ENCODE measurements around the gene PDGFRA. TPM values are rescaled to one million over a fixed set of nuclear protein-coding genes. Genes with fewer than 3 reads are reported as not detected.

PDGFRA gene
- total RNA-seq, 2 donors from 2014 or later, result 7.8 to 10.7 TPM

GRCh38 chr4:54185866-54186265 lies 43.2 kb upstream of the PDGFRA start:
- Mint-ChIP-seq H3K27ac (no peak overlapping the region), H3K27me3 (ENCODE audit: insufficient read depth) (no peaks in the 10 kb centered on the region), H3K4me1 (no peaks in the 10 kb centered on the region), H3K36me3 (ENCODE audit: low read depth) (no peaks in the 10 kb centered on the region), H3K4me3 (no peak overlapping the region), H3K9me3 (no peaks in the 10 kb centered on the region)
- Histone ChIP-seq H3K4me3 (ENCODE audit: low read length) (no peak overlapping the region), H3K4me1 (ENCODE audit: control insufficient read depth, insufficient read depth, low read length) (no peaks in the 10 kb centered on the region), H3K27me3 (ENCODE audit: control insufficient read depth, insufficient read depth, low read length, poor library complexity, severe bottlenecking) (no peaks in the 10 kb centered on the region), H3K27ac (ENCODE audit: low read depth, low read length) (no peak overlapping the region), H3K9me3 (ENCODE audit: control insufficient read depth, low read length) (no peaks in the 10 kb centered on the region), H3K9ac (ENCODE audit: extremely low read depth, low read length, poor library complexity, severe bottlenecking) (no peak overlapping the region), H3K36me3 (ENCODE audit: control insufficient read depth, insufficient read depth, low read length) (no peaks in the 10 kb centered on the region)
- no peak for DNase-seq
- 60 to 74% methylated on average over 1 of the region's 1 CpG for WGBS, 2 experiments (ENCODE audit: insufficient coverage in 1 of 2, insufficient read length in 1 of 2)
- no peak for TF ChIP-seq CTCF (conservative IDR thresholded peaks at IDR 0.05)

GRCh38 chr4:54186371-54186770 lies 42.7 kb upstream of the PDGFRA start:
- no peak overlapping the region for H3K4me3 ChIP-seq (ENCODE audit: low read length)
- Mint-ChIP-seq H3K4me3 (no peak overlapping the region), H3K27ac (no peak overlapping the region), H3K9me3 (no peaks in the 10 kb centered on the region), H3K27me3 (ENCODE audit: insufficient read depth) (no peaks in the 10 kb centered on the region), H3K4me1 (no peaks in the 10 kb centered on the region), H3K36me3 (ENCODE audit: low read depth) (no peaks in the 10 kb centered on the region)
- WGBS, 2 experiments (ENCODE audit: insufficient coverage in 1 of 2, insufficient read length in 1 of 2), result 94 to 95% methylated on average over 2 to 6 of the region's 6 CpGs
- DNase-seq, result no peak
- no peaks in the 10 kb centered on the region for H3K4me1 ChIP-seq (ENCODE audit: control insufficient read depth, insufficient read depth, low read length)
- no peak for TF ChIP-seq CTCF (conservative IDR thresholded peaks at IDR 0.05)
- no peaks in the 10 kb centered on the region for H3K9me3 ChIP-seq (ENCODE audit: control insufficient read depth, low read length)
- no peak overlapping the region for H3K27ac ChIP-seq (ENCODE audit: low read depth, low read length)
- no peaks in the 10 kb centered on the region for H3K27me3 ChIP-seq (ENCODE audit: control insufficient read depth, insufficient read depth, low read length, poor library complexity, severe bottlenecking)
- H3K9ac ChIP-seq (ENCODE audit: extremely low read depth, low read length, poor library complexity, severe bottlenecking), result no peak overlapping the region
- no peaks in the 10 kb centered on the region for H3K36me3 ChIP-seq (ENCODE audit: control insufficient read depth, insufficient read depth, low read length)

- no peaks in the 10 kb centered on the region for H3K27me3 Mint-ChIP-seq (ENCODE audit: insufficient read depth)
- H3K27ac Mint-ChIP-seq, result no peak overlapping the region
- DNase-seq, result no peak
- H3K9me3 Mint-ChIP-seq, result peaks cover 4% of the 10 kb centered on the region
- H3K4me1 Mint-ChIP-seq, result no peaks in the 10 kb centered on the region
- H3K27me3 ChIP-seq (ENCODE audit: control insufficient read depth, insufficient read depth, low read length, poor library complexity, severe bottlenecking), result no peaks in the 10 kb centered on the region
- H3K4me1 ChIP-seq (ENCODE audit: control insufficient read depth, insufficient read depth, low read length), result no peaks in the 10 kb centered on the region
- H3K4me3 ChIP-seq (ENCODE audit: low read length), result no peak overlapping the region
- no peaks in the 10 kb centered on the region for H3K9me3 ChIP-seq (ENCODE audit: control insufficient read depth, low read length)
- no peak overlapping the region for H3K9ac ChIP-seq (ENCODE audit: extremely low read depth, low read length, poor library complexity, severe bottlenecking)
- no peak overlapping the region for H3K27ac ChIP-seq (ENCODE audit: low read depth, low read length)
- no peaks in the 10 kb centered on the region for H3K36me3 Mint-ChIP-seq (ENCODE audit: low read depth)
- no peak for TF ChIP-seq CTCF (conservative IDR thresholded peaks at IDR 0.05)
- no peaks in the 10 kb centered on the region for H3K36me3 ChIP-seq (ENCODE audit: control insufficient read depth, insufficient read depth, low read length)
- no peak overlapping the region for H3K4me3 Mint-ChIP-seq
- WGBS, 2 experiments (ENCODE audit: insufficient coverage in 1 of 2, insufficient read length in 1 of 2), result 95 to 100% methylated on average over 6 to 9 of the region's 9 CpGs
Observed at GRCh38 chr4:54187148-54187547, 41.9 kb upstream of the PDGFRA start.

All from endodermal cell (in vitro differentiated cells).